ENCODE measurements around the gene MBIP. TPM values are rescaled to one million over a fixed set of nuclear protein-coding genes. Genes with fewer than 3 reads are reported as not detected.

Gene MBIP
- total and polyA plus RNA-seq, 2 experiments from 2014 or later = 24.4 to 49.7 TPM

DNA sequence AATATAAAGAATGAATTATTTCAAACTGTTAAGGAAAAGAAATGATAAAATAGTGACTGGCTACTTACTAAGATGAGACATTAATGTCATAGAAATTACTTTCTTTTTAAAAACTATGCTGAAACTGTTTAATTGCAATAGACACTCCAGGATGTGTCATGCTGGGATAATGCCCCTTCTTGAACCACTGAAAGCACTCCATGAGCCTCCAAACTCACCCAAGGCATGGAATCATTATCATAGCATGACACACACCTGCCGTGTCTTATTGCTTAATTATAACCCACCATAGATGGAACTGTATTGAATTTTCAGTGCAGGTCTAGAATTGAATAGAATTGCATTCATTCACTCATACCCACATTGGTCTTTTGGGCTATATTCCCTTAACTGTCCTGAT, 4.3 kb downstream of the MBIP start:
- no peak overlapping the region; the same call in 1 of the 2 replicates for H3K27ac Mint-ChIP-seq
- H3K9me3 Mint-ChIP-seq = no peaks in the 10 kb centered on the region
- H3K27me3 ChIP-seq (ENCODE audit: insufficient read depth) = no peaks in the 10 kb centered on the region

More for the DNA sequence above, 4.3 kb downstream of the MBIP start:
- DNase-seq (ENCODE audit: low spot score) = no peak
- H3K4me3 Mint-ChIP-seq = no peak overlapping the region
- Histone ChIP-seq H3F3A (replicated peaks; ENCODE audit: low read depth) (no peaks in the 10 kb centered on the region), H3K27ac (ENCODE audit: low read depth) (no peak overlapping the region), H2AFZ (no peak overlapping the region), H3K9me2 (ENCODE audit: insufficient read depth) (no peaks in the 10 kb centered on the region), H3K4me3 (no peak overlapping the region), H3K4me1 (ENCODE audit: insufficient read depth) (peaks cover 32% of the 10 kb centered on the region), H3K36me3 (ENCODE audit: insufficient read depth) (peaks cover 3% of the 10 kb centered on the region), H4K20me1 (replicated peaks; ENCODE audit: insufficient read depth) (no peaks in the 10 kb centered on the region), H3K4me2 (no peak overlapping the region), H3K79me2 (replicated peaks; ENCODE audit: insufficient read depth) (peaks cover 77% of the 10 kb centered on the region)
- peaks cover 2% of the 10 kb centered on the region for H3K27me3 Mint-ChIP-seq (ENCODE audit: insufficient read depth, low read depth, poor library complexity)
- ATAC-seq = no peak
- H3K4me1 Mint-ChIP-seq = peaks cover 37% of the 10 kb centered on the region
- peaks cover 7% of the 10 kb centered on the region for H3K36me3 Mint-ChIP-seq (ENCODE audit: low read depth)
- TF ChIP-seq, protein P1, sequence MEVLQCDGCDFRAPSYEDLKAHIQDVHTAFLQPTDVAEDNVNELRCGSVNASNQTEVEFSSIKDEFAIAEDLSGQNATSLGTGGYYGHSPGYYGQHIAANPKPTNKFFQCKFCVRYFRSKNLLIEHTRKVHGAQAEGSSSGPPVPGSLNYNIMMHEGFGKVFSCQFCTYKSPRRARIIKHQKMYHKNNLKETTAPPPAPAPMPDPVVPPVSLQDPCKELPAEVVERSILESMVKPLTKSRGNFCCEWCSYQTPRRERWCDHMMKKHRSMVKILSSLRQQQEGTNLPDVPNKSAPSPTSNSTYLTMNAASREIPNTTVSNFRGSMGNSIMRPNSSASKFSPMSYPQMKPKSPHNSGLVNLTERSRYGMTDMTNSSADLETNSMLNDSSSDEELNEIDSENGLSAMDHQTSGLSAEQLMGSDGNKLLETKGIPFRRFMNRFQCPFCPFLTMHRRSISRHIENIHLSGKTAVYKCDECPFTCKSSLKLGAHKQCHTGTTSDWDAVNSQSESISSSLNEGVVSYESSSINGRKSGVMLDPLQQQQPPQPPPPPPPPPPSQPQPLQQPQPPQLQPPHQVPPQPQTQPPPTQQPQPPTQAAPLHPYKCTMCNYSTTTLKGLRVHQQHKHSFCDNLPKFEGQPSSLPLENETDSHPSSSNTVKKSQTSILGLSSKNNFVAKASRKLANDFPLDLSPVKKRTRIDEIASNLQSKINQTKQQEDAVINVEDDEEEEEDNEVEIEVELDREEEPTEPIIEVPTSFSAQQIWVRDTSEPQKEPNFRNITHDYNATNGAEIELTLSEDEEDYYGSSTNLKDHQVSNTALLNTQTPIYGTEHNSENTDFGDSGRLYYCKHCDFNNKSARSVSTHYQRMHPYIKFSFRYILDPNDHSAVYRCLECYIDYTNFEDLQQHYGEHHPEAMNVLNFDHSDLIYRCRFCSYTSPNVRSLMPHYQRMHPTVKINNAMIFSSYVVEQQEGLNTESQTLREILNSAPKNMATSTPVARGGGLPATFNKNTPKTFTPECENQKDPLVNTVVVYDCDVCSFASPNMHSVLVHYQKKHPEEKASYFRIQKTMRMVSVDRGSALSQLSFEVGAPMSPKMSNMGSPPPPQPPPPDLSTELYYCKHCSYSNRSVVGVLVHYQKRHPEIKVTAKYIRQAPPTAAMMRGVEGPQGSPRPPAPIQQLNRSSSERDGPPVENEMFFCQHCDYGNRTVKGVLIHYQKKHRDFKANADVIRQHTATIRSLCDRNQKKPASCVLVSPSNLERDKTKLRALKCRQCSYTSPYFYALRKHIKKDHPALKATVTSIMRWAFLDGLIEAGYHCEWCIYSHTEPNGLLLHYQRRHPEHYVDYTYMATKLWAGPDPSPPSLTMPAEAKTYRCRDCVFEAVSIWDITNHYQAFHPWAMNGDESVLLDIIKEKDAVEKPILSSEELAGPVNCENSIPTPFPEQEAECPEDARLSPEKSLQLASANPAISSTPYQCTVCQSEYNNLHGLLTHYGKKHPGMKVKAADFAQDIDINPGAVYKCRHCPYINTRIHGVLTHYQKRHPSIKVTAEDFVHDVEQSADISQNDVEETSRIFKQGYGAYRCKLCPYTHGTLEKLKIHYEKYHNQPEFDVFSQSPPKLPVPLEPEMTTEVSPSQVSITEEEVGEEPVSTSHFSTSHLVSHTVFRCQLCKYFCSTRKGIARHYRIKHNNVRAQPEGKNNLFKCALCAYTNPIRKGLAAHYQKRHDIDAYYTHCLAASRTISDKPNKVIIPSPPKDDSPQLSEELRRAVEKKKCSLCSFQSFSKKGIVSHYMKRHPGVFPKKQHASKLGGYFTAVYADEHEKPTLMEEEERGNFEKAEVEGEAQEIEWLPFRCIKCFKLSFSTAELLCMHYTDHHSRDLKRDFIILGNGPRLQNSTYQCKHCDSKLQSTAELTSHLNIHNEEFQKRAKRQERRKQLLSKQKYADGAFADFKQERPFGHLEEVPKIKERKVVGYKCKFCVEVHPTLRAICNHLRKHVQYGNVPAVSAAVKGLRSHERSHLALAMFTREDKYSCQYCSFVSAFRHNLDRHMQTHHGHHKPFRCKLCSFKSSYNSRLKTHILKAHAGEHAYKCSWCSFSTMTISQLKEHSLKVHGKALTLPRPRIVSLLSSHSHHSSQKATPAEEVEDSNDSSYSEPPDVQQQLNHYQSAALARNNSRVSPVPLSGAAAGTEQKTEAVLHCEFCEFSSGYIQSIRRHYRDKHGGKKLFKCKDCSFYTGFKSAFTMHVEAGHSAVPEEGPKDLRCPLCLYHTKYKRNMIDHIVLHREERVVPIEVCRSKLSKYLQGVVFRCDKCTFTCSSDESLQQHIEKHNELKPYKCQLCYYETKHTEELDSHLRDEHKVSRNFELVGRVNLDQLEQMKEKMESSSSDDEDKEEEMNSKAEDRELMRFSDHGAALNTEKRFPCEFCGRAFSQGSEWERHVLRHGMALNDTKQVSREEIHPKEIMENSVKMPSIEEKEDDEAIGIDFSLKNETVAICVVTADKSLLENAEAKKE (CRISPR knock-in tag; IDR thresholded peaks at IDR 0.05) = no peak
- no peak for TF ChIP-seq REST (IDR thresholded peaks at IDR 0.05; ENCODE audit: unreplicated experiment)
